ENCODE measurements around the gene VPS29. TPM values are rescaled to one million over a fixed set of nuclear protein-coding genes. Genes with fewer than 3 reads are reported as not detected.
A peak's percentile ranks its signal among the peaks of the same experiment; 100 is the strongest.
"Not testable (repeated sequence)": the region's sequence is repeated elsewhere in the genome, so short reads cannot be mapped to it uniquely, and the experiment has no call there.

The VPS29 gene
- total RNA-seq, 1 donor from 2014 or later: 120 TPM

DNA sequence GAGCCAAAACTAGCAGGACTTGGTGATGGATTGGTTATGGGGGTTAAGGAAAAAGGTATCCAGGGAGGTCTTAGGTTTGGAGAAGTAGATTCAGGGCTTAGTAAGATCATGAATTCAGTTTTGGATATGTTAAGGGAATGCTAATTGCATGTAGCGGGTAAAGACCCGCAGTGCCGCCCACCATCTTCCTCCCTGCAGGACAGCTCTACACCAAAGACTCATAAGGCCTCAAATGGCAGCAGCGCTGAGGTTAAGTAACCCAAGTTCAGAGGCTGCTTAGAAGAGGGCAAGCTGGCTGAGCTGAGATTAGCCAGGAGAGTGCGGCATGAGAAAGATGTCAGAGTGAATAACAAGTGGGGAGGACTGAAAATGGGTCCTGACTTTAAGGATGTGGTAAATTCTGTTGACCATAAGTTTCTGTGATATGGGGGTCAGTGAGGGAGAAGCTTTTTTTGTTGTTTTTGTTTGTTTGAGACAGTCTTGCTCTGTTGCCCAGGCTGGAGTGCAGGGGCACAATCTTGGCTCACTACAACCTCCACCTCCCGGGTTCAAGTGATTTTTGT, 26.4 kb upstream of the VPS29 start:
- DNase-seq (ENCODE audit: low spot score): no peak

DNA sequence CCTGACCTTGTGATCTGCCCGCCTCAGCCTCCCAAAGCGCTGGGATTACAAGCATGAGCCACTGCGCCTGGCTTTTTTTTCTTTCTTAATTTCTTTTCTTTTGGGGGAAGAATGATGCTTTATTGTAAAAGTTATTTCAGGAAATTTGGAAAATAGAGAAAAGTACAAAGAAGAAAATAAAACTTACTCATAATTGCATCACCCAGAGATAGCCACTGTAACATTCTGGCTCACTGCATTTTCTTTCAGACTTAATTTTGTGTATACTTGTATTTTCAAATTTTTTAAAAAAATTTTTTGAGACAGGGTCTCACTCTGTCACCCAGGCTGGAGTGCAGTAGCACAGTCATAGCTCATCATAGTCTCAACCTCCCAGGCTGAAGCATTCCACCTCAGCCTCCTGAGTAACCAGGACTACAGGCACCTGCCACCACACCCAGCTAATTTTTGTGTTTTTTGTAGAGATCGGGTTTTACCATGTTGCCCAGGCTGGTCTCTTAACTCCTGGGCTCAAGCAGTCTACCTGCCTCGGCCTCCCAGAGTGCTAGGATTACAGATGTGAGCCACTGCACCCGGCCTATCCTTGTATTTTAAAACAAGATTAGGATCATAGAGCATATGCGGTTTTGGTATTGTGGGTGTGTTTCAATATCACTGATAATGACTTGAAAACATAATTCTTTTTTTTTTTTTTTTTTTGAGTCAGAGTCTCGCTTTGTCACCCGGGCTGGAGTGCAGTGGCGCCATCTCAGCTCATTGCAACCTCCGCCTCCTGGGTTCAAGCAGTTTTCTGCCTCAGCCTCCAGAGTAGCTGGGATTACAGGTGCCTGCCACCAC, 19.2 kb upstream of the VPS29 start:
- not testable (repeated sequence) for DNase-seq (ENCODE audit: low spot score)

DNA sequence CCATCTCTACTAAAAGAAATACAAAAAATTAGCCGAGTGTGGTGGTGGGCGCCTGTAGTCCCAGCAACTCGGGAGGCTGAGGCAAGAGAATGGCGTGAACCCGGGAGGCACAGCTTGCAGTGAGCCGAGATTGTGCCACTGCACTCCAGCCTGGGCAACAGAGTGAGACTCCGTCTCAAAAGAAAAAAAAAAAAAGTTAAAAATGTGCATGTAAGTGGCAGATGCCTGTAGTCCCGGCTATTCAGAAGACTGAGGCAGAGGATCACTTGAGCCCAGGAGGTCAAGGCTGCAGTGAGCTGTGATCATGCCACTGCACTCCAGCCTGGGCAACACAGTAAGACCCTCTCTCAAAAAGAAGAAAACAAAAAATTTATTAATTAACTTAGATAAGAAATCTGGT, 16.1 kb upstream of the VPS29 start:
- not testable (repeated sequence) for DNase-seq (ENCODE audit: low spot score)

DNA sequence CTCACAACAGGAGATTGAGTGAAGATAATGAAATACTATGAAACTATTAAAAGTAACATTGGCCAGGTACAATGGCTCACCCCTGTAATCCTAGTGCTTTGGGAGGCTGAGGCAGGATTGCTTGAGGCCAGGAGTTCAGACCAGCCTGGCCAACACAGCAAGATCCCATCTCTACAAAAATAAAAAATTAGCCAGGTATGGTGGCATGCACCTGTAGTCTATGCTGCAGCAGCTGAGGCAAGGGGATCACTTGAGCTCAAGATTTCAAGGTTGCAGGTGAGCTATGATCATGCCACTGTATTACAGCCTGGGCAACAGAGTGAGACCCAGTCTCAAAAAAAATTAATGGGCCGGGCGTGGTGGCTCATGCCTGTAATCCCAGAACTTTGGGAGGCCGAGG, 15.1 kb upstream of the VPS29 start:
- DNase-seq (ENCODE audit: low spot score): no peak

DNA sequence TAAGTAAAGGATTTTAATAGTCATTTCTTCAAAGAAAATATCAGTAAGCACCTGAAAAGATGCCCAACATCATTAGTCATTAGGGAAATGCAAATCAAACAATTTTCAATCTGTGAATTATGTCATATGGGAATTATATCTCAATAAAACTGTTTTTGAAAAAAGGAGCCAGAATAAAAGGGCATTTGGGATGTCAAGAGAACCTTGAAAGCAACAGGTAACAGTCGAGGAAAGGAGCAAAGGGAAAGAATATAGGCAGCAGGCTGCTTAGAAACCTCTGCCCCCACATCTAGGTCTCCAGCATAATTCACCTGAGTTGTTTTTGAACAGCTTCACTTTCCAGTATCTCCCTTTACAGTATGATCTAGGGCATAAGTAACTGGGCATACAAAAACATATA, 12.5 kb upstream of the VPS29 start:
- DNase-seq (ENCODE audit: low spot score): no peak

DNA sequence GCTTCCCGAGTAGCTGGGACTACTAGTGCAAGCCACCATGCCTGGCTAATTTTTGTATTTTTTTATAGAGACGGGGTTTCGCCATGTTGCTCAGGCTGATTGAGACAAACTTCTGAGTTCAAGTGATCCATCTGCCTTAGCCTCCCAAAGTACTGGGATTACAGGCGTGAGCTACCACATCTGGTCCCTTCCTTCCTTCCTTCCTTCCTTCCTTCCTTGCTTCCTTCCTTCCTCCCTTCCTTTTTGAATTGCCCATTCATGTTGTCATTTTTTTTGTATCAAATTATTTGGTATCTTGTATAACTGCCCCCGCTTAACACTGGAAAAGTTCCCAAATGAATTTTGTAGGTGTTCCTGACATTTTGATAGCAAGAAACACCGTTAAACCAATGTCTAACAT, 11.9 kb upstream of the VPS29 start:
- no peak for DNase-seq (ENCODE audit: low spot score)

DNA sequence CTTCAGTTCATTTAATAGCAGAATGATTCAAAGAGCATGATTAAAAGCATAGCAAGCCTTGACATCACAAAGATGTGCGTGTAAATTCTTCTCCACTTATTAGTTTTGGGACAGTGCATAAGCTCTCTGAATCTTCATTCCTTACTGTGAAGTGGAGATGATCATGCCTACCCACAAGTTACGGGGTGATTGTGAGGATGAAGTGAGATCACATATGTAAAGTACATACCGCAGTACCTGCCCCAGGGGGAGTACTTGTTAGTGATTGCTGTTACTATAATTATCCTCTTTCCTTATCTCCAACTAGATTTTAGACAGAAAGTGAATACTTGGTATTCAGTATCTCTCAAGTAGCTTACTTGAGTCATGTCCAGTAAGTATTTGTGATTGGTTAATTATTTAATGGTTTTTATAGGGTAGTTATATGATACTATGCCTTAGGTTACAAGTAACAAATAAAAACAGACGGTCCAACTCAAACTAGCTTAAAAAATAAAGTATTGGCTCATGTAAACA, 6.2 kb upstream of the VPS29 start:
- no peak for DNase-seq (ENCODE audit: low spot score)

DNA sequence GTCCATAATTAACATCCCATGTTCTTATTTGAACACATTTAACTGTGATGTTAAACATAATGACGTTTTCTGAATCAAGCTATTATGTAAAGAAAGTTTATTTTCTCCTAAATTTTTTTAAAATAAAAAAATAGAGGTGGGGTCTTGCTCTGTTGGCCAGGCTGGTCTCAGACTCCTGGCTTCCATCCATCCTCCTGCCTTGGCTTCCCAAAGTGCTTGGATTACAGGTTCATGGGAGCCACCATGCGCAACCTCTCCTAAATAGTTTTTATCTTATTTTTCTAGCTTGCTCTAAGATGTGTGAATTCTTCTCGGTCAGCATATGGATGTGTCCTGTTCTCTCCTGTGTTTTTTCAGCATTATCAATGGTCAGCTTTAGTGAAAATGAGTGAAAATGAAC, 3.4 kb upstream of the VPS29 start:
- no peak for DNase-seq (ENCODE audit: low spot score)

DNA sequence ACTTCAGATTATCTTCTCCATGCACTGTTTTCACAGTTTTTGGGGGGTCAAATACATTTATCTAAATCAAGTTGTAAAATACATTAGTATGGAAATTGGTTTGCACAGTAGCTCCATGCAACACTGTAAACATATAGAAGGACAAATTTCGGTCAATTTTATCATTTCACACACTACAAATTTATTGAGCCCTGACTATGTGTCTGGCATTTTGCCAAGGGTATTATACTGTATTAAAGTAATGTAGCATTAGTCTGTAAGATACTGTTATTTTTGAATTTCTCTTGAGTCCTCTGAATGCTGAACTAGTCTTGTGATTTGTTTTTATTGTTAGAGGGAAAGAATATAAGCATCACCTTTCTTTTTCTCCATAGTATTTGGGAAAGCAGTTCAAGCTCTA, 1.5 kb upstream of the VPS29 start:
- DNase-seq (ENCODE audit: low spot score): no peak

DNA sequence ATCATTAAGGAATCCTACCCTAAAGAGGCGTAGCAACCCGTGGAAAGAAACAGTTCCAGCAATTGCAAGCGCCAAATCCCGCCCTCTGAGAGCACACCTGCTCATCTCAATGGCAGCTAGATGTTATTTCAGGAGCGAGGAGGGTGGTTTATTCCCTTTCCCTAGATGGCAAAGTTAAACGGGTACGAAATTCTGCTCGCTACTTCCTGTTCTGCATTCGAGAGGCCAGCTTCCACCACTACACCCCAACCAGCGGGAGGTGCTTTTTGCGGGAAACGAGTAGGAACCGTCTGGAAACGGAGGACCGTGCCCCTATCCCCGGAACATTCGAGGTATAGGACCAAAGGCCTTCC, 536 bp downstream of the VPS29 start:
- DNase-seq (ENCODE audit: low spot score): peak; percentile 53

DNA sequence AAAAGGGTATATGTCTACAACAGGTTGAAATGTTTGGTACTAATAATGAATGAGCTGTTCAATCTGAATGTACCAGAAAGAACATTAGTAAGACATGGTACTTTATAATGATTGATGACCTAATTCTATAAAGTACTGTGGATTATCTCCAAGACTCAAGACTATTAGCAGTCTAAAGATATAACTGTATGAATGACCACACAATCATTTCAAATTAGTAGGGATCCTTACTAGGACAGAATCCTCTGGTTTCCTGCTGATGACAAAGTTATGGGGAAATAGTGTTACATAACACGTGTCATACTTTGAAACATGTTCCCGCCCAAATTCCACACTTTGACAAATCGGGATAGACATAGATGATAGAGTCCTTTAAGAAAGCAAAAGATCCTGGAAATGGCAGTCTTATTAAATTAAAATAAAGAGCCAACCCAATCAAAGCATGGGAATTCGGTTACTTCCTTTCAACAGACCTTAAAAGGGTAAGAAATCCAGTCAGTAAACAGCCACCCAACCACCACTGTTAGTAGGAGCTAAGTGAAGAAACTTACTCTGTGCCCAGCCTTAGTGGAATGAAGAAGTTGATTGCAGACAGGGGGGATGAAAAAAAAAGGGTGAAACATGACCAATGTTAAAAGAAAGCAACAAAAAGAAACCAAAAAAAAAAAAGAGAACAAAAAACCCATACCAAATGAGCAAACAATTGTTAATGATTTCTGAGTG, 2.8 kb downstream of the VPS29 start:
- DNase-seq (ENCODE audit: low spot score): no peak

DNA sequence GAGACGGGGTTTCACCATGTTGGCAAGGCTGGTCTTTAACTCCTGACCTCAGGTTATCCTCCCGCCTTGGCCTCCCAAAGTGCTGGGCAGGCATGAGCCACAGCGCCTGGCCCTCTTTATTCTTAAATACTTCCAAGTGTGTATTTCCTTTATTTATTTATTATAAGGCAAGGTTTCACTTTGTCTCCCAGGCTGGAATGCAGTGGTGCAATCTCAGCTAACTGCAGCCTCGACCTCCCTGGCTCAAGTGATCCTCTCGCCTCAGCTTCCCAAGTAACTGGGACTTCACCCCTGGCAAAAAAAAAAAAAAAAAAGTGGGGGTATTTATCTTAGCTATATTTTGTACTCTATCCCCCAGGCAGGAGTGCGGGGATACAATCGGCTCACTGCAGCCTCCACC, 26.5 kb downstream of the VPS29 start:
- no peak for DNase-seq (ENCODE audit: low spot score)

DNA sequence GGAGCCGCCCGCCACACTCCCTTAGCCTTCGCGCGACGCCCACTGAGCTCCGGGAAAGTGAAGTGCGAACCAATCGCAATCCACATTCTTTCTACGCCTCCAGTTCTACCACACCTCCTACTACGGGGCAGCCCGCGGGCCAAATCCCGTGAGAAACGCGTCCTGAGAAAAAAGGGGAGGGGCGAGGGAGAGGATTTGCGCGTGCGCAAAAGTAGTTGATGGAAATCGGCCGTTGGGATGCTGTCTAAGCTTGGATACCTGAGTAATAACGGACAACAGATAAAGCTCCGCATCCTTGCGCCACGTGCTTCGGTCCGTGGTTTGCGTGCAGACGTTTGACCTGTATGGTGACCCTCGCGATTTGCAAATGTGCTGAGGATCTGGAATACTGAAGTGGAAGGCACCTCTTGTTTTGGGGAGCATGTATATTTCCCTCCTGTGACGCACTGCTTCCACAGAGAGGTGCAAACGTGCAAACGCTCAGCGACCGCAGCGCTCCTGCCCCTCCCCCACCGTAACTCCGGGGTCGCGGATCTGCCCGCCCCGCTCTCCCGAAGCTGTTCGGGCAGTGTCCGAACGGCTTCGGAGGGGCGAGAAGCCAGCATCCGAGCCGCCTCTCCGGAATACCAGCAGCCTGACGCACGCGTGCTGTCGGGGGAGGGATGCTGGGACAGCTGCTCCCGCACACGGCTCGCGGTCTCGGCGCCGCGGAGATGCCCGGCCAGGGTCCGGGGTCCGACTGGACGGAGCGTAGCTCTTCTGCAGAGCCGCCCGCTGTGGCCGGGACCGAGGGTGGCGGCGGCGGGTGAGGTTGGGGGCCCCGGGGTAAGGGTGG, 33.5 kb downstream of the VPS29 start, which contains the start of the genes FAM216A and GPN3:
TSS of gene FAM216A (plus strand) at position 632 of the 835 bp plus-strand sequence. CDS start at position 663, 31 bp downstream.
TSS of gene GPN3 (minus strand) at position 44 of the 835 bp plus-strand sequence. CDS start 54 bp downstream, outside the sequence.
- peak; percentile 97 for DNase-seq (ENCODE audit: low spot score)

DNA sequence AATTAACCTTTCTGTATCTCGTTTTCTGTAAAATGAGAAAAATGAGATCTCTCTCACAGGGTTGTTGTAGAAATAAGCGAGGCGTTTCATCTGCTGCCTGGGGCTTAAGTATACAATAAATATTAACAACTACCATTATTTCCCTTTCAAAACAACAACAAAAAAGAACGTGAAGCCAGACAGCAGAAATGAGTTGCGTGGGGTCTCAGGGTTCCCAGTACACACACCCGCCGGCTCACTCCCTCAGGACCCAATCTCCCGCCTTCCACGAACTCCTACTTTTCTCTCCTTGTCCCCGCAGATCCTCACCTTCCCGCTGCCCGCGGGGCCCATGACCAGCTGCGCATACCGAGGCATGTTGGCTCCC, 34.1 kb downstream of the VPS29 start:
- DNase-seq (ENCODE audit: low spot score): no peak

DNA sequence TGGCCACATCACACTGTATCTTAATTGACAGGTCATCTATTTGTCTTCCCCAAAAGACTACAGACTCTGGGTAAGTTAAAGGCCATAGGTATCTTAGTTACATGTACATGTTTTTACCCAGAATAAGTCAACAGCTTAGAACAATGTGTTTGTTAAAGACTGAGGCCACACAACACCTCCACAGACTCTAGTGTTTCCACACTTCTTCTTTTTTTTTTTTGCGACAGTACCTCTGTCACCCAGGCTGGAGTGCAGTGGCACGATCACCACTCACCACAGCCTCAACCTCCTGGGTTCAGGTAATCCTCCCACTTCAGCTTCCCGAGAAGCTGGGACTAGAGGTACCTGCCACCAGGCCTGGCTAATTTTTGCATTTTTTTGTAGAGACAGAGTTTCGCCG, 35.1 kb downstream of the VPS29 start:
- DNase-seq (ENCODE audit: low spot score): no peak

DNA sequence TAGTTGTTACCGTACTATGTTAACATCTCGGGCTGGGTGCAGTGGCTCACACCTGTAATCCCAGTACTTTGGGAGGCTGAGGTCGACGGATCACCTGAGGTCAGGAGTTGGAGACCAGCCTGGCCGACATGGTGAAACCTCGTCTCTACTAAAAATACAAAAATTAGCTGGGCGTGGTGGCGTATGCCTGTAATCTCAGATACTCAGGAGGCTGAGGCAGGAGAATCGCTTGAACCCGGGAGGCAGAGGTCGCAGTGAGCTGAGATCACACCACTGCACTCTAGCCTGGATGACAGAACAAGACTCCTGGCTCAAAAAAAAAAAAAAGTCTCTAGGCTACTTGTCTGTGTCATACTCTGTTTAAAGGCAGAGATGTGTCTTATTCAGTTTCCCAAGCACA, 36.1 kb downstream of the VPS29 start:
- DNase-seq (ENCODE audit: low spot score): not testable (repeated sequence)

DNA sequence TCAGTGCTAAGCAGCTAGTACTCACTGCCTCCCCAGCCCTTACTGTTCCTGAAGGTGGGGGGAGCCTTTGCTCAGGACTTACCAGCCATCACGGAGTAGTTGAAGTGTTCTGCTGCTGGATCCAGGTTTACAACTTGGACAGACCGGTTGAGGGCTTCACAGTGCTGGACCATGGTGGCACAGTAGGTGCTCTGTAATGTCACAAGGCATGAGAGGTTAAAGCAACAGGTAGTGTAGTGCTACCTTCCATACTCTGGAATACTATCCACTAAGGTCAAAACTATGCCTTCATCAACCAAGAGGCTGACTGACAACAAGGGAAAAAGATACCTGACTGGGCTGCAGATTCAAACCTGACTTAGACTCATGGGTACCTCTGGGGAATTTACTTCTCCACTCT, 36.9 kb downstream of the VPS29 start:
- DNase-seq (ENCODE audit: low spot score): no peak

DNA sequence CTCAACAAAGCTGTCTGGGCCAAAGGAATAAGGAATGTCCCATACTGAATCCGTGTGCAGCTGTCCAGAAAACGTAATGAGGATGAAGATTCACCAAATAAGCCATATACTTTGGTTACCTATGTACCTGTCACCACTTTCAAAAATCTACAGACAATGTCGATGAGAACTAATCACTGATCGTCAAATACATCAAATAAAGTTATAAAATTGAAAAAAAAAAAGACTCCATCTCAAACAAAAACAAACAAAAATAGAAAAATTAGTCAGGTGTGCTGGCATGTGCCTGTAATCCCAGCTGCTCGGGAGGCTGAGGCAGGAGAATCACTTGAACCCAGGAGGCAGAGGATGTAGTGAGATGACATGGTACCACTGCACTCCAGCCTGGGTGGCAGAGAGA, 40.7 kb downstream of the VPS29 start:
- not testable (repeated sequence) for DNase-seq (ENCODE audit: low spot score)

DNA sequence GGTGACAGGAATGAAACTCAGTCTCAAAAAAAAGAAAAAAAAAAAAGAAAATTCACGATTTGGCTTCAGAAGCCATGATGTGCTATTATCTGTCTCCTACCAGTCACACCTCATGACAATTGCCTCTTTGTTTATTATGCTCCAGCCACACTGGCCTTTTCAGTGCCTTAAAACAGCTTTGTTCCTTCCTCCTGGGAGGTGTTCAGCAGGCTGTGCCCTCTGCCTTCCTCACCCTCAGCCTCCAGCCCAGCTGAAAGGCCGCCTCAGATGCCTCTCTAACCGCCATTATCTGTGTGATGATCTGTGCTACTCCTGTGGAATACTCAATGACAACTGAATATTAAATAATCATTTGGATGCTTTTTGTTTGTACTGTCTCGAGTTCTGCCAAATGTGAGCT, 43.2 kb downstream of the VPS29 start:
- no peak for DNase-seq (ENCODE audit: low spot score)

DNA sequence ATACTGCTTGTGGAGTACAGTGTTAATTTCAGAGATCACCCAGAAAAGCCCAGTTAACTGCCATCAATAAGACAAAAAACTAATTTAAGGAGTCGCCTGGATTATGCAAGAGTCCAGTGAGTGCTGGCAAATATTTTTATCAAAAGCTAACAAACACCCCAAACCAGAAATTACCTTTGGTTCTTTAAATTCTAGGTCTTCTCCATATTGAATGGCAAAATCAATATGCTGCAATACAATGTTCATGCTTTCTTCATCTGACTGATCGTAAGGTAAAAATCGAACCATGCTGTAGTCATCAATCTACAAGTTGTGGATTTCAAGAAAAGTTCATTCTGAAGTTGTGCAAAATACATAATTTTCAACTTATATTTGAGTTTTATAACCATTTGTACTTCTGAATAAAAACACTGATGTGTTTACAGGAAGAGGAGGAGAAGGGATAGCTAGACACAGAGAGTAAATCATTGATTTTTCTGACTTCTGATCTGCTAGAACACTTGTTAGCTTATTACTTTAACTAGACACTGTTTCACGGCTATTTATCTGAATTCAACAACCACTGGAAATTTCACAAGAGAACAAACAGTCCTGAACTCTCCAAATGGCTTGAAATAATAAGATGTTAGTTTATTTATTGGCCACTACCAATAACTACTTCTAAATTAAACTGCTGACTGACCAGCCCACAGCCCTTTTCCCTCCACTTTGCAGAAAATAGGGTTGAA, 48.2 kb downstream of the VPS29 start:
- no peak for DNase-seq (ENCODE audit: low spot score)

DNA sequence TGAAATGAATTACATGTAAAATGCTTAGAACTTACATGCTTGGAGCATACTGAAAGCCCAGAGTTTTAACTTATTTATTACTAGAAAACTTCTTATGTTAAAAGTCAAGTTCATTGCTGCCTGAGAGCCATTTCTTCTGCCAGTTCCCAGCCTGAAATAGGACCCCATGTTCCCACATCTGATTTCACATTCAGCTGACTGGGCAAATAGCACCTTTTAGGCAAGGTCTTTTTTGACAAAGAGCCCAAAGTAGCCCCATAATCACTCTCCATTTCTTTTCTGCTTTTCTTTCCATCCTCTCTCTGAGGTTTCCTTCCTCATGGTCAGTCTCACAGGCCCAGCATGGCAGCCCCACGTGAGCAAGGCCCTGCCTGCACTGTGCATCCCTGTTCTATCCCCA, 50.6 kb downstream of the VPS29 start:
- no peak for DNase-seq (ENCODE audit: low spot score)

Data from ureter (tissue), 1 donor.